SK-N-MC (cell line): ENCODE results near the gene ITSN1.

Experiments used
- DNase-seq: peaks from one replicate; pipeline ENCODE4 v3.0.0-alpha.2; 2011; ENCODE audit warnings: low read depth, low spot score
- H3K27ac ChIP-seq: fragments of 200-600 bp; sonication (generic); 2 replicates; pipeline ENCODE4 v1.5.1; 2016; ENCODE audit warnings: mixed run types
- H3K36me3 ChIP-seq: fragments of 200-600 bp; sonication (generic); 2 replicates; pipeline ENCODE4 v1.6.1; 2017; ENCODE audit warnings: antibody characterized with exemption, low read length, mixed read lengths; ENCODE audit not compliant: insufficient read depth
- H3K4me3 ChIP-seq: fragments of 200-600 bp; sonication (generic); 2 replicates; pipeline ENCODE4 v1.5.1; 2016
- H3K9ac ChIP-seq: fragments of 200-600 bp; sonication (generic); 2 replicates; pipeline ENCODE4 v1.8.0; 2017; ENCODE audit warnings: mixed run types, mixed read lengths; ENCODE audit not compliant: insufficient read length
- H3K9me3 ChIP-seq: fragments of 200-600 bp; sonication (generic); 2 replicates; pipeline ENCODE4 v1.6.1; 2017; ENCODE audit warnings: low read depth, mild to moderate bottlenecking, antibody characterized with exemption, low read length, moderate library complexity, mixed read lengths
- EZH2 ChIP-seq: fragments of 200-600 bp; sonication (generic); IDR thresholded peaks from one replicate; pipeline ENCODE4 v1.6.1; 2017; ENCODE audit warnings: antibody characterized with exemption
- FOXP2 ChIP-seq: optimal IDR thresholded peaks from 2 replicates; pipeline ENCODE3; 2011; ENCODE audit warnings: mild to moderate bottlenecking, moderate library complexity; ENCODE audit not compliant: insufficient read depth; ENCODE audit errors: extremely low read length, control extremely low read depth
- POLR2AphosphoS5 ChIP-seq: IDR thresholded peaks from 2 replicates; pipeline ENCODE4 v1.6.1; 2012; ENCODE audit warnings: mild to moderate bottlenecking, low read depth, low read length, borderline replicate concordance

Gene ITSN1

DNA sequence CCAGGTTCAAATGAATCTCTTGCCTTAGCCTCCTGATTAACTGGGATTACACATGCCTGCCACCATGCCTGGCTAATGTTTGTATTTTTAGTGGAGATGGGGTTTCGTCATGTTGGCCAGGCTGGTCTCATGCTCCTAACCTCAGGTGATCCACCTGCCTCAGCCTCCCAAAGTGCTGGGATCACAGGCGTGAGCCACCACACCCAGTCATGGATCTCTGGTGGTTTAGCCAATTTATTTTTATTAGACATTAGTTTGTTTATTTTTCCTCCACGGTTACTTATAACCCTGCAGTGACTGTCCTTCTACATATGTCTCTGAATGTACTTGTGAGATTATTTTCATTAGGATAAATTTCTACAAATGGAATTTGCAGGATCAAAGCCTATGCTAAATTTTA is 5.3 kb downstream of the ITSN1 start:
- no peaks in the 10 kb centered on the region for H3K36me3 ChIP-seq
- DNase-seq = no peak
- no peak overlapping the region for H3K9ac ChIP-seq
- no peaks in the 10 kb centered on the region for H3K9me3 ChIP-seq
- no peak overlapping the region for H3K27ac ChIP-seq
- TF ChIP-seq FOXP2 (no peak), EZH2 (no peak), POLR2AphosphoS5 (no peak)
- no peak overlapping the region for H3K4me3 ChIP-seq

DNA sequence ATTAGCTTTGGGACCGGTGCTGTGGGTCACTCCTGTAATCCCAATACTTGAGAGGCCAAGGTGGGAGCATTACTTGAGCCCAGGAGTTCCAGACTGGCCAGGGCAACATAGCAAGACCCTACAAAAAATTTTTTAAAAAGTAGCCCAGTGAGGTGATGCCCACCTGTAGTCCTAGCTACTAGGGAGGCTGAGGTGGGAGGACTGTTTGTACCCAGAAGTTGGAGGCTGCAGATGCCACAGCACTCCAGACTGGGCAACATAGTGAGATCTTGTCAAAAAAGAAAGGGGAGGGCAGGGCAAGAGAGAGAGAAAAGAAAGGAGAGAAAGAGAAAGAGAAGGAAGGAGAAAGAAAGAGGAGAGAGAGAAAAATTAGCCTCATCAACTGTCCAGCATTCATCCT is 6.3 kb downstream of the ITSN1 start:
- Histone ChIP-seq H3K9me3 (no peaks in the 10 kb centered on the region), H3K4me3 (no peak overlapping the region), H3K9ac (no peak overlapping the region), H3K36me3 (no peaks in the 10 kb centered on the region), H3K27ac (no peak overlapping the region)
- DNase-seq = no peak
- TF ChIP-seq EZH2 (no peak), FOXP2 (no peak), POLR2AphosphoS5 (no peak)

DNA sequence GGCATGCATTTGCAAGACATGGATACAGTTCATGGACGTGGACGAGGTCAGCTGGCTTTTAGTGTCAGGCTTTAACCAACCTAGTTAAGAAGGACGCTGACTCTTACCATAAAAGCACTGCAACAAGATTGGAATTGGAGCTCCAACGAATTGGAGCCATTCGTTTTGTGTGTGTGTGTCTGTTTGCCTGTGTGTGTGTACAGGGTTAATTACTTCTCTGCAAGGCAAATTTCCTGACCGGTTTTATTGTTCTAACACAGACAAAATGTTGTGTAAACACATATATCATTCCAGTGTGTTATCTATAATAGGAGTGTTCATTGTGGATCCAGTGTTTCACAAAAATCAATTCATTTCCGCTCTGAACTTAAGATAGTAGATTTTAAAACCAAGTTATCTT is 7.9 kb downstream of the ITSN1 start:
- H3K36me3 ChIP-seq = no peaks in the 10 kb centered on the region
- no peak overlapping the region for H3K4me3 ChIP-seq
- H3K9ac ChIP-seq = no peak overlapping the region
- no peak for DNase-seq
- H3K9me3 ChIP-seq = no peaks in the 10 kb centered on the region
- H3K27ac ChIP-seq = no peak overlapping the region
- TF ChIP-seq FOXP2 = no peak
- no peak for TF ChIP-seq EZH2
- TF ChIP-seq POLR2AphosphoS5 = no peak

DNA sequence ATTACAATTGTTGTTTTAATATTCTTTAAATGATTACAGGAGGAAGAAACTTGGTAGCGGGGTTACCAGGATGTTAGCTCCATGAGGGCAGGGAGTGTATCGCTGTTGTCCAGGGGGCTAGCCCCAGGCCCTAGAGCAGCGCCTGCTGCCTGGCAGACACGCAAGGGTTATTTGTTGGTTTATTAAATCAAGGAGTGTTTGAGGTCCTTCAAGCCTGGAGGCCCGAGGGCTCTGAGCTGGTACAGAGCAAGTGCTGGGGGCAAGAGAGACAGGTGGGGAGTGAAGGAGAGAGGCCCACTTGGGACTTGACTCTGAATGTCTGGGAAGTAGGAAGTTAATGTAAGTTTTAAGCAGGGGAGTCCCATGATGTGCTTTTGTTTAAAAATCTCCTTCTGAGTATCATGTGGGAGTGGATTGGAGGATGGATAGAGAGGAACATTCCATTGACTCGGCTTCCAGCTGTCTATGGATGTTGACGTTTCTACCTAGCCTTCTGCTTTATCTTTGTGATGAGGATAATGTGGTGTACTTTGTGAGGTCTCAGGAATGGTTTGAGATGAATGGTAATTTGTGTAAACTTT is 8.7 kb downstream of the ITSN1 start:
- H3K9ac ChIP-seq = no peak overlapping the region
- H3K36me3 ChIP-seq = no peaks in the 10 kb centered on the region
- no peak for TF ChIP-seq EZH2
- no peak for TF ChIP-seq FOXP2
- TF ChIP-seq POLR2AphosphoS5 = no peak
- no peak for DNase-seq
- H3K9me3 ChIP-seq = no peaks in the 10 kb centered on the region
- H3K27ac ChIP-seq = no peak overlapping the region
- no peak overlapping the region for H3K4me3 ChIP-seq

DNA sequence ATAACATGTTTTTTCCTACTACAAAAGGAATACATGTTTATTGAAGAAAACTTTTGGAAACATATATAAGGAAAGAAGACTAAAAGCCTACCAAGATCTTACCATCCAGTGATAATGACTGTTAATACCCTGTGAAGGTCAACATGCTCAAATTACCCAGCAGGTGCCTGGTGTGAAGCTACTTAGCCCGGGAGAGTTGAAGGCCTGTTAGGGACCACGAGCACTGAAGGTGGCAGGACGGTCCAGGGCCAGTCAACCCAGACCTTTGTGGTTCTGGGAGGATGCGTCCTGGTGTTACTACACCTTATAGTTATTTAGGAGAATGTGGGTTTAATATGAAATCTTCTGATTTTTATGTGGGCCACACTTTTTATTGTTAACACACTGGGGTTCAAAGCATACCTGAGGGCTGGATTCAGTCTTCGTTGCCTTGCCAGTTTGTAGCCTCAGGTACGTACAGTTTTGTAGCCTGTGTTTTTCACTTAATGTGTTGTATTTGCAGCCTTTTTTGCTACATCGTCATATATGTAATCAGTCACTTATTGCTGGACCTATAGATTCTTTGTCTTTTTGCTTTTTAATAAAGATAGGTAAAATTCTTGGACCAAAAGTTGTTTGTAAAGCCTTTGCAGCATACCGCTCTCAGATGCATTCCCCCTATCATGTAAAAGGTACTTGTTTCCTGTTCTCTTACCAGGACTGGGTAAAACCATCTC is 9.8 kb downstream of the ITSN1 start:
- DNase-seq = no peak
- Histone ChIP-seq H3K4me3 (no peak overlapping the region), H3K27ac (no peak overlapping the region), H3K9ac (no peak overlapping the region), H3K9me3 (no peaks in the 10 kb centered on the region), H3K36me3 (no peaks in the 10 kb centered on the region)
- TF ChIP-seq FOXP2 = no peak
- no peak for TF ChIP-seq EZH2
- no peak for TF ChIP-seq POLR2AphosphoS5

DNA sequence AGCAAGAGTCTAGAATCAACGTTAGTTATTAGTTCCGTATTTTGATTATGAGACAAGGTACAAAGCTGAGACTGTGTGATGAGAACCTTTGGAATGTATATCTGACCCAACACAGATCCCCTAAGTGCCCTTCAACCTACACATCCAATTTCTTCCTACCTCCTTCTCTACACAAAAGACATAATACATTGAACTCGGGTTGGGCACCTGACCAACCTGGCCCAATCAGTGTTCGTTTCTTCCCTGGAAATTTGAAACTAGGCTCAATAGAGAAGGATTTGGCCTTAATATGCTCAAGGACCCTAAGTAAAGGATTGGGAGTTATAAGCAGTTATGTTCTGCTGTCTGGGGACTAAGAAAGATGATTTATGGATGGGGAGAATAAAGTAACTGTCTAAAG is 12.1 kb downstream of the ITSN1 start:
- no peak overlapping the region for H3K4me3 ChIP-seq
- TF ChIP-seq FOXP2 (no peak), POLR2AphosphoS5 (no peak), EZH2 (no peak)
- no peak overlapping the region for H3K9ac ChIP-seq
- H3K27ac ChIP-seq = no peak overlapping the region
- no peaks in the 10 kb centered on the region for H3K36me3 ChIP-seq
- no peak for DNase-seq
- H3K9me3 ChIP-seq = no peaks in the 10 kb centered on the region

DNA sequence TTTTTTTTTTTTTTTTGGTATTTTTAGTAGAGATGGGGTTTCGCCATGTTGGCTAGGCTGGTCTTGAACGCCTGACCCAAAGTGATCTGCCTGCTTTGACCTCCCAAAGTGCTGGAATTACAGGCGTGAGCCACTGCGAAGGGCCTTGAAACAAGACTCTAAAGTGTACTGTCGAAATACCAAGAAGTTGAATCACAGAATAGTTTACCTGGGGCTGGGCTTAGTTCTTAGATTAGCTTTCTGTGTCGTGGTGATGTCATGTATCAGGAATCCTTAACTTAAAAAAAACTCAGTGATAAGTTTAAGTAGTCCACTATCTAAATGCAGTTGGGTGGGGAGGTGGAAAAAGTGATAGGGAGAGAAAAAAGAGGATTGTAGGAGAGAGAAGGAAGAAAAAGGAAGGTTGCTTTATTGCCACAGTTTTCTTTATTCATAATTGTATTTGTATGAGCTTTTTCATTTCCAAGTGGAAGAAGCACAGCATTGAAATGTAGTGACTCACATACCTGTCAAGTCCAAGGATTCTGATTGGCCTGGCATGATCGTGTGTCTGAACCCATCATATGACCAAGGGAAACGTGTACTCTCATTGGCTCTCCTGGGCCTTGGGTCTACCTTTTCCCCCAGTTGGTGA is 13.4 kb downstream of the ITSN1 start:
- Histone ChIP-seq H3K36me3 (peaks cover 7% of the 10 kb centered on the region; the same call in 1 of the 2 replicates), H3K9ac (no peak overlapping the region), H3K27ac (no peak overlapping the region), H3K9me3 (no peaks in the 10 kb centered on the region), H3K4me3 (no peak overlapping the region)
- DNase-seq = no peak
- TF ChIP-seq POLR2AphosphoS5 (no peak), FOXP2 (no peak), EZH2 (no peak)

DNA sequence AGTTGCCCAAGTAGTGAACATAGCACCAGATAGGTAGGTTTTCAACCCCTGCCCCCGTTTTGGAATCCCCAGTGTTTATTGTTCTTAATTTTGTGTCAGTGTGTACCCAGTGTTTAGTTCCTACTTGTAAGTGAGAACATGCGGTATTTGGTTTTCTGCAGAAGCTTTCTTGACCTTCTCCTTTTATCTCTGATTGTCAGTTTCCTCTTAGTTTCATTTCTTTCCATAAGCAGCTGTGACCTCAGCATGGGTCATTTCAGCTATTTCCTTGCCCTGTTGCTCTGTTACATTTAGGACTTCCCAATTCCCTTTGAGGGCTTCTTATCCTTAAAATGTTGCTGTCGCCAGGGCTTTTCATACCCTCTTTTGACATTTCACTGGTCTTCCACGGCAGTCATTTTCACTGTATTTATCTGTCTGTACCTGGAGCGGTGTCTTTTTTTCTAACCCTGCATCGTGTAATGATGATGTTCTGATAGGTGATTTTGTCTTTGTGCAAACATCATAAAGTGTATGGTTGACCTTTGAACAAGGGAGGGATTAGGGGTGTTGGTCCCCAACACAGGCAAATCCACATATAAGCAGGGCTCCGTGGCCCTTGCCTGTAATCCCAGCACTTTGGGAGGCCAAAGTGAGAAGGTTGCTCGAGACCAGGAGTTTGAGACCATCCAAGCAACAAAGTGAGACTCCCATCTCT is 15.0 kb downstream of the ITSN1 start:
- no peak for TF ChIP-seq EZH2
- TF ChIP-seq FOXP2 = no peak
- TF ChIP-seq POLR2AphosphoS5 = no peak
- H3K4me3 ChIP-seq = no peak overlapping the region
- H3K9ac ChIP-seq = no peak overlapping the region
- no peaks in the 10 kb centered on the region for H3K9me3 ChIP-seq
- peaks cover 7% of the 10 kb centered on the region; the same call in 1 of the 2 replicates for H3K36me3 ChIP-seq
- no peak overlapping the region for H3K27ac ChIP-seq
- DNase-seq = no peak
